Gastrocnemius medialis (tissue), 4 donors: ENCODE measurements around the gene ALKBH8.

Experiments used
- POLR2A ChIP-seq, 2 donors: fragments of 450-650 bp; IDR thresholded peaks; one replicate each; pipeline ENCODE4 v1.6.1; 2017; ENCODE audit warnings: antibody characterized with exemption in 2 of 2, mild to moderate bottlenecking in 2 of 2, moderate library complexity in 2 of 2
- TF ChIP-seq, protein P1 (sequence below), 5 experiments: fragments of 450-650 bp in 3 of 5; fragments of 200-600 bp in 2 of 5; sonication (generic) in 2 of 5; IDR thresholded peaks in 4 of 5; conservative IDR thresholded peaks in 1 of 5; 1 replicate in 4 of 5; 2 replicates in 1 of 5; pipeline ENCODE4 v1.5.1; 2016 to 2019; ENCODE audit warnings: antibody characterized with exemption in 5 of 5, mild to moderate bottlenecking in 3 of 5, moderate library complexity in 3 of 5

DNA sequence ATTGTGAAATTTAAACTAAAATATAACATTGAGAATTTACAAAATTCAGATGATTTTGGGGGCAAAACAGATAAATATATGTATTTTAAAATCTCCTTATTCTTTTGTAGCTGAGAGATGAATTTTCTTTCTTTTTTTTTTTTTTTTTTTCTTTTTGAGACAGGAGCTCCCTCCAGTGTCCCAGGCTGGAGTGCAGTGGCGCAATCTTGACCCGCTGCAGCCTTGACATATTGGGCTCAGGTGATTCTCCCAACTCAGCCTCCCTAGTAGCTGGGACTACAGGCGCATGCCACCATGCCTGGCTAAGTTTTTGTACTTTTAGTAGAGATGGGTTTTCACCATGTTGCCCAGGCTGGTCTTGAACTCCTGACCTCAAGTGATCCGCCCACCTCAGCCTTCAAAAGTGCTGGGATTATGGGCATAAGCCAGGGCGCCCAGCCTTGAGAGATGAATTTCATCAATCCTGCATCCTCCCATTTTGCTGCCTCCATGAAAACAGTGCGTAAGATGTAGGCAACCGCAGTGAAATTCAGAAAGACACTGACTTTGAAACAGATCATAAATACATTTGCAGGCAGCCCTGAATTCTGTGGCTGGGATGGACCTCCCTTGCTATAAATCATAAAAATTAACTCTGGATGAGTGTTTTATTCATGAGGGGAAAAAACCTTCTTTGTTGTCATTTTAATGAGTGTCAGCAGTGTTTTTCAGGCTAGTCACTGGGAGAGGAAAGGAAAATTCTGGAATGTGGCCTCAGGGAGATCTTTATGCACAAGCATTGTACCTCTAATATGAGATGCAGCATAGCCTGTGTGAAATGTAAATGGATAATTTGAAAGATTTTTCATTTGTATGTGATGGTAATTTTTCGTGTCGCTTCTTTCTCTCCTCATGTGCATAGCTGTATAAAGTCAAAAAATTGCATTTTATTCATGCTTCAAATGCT is 39.8 kb upstream of the ALKBH8 start:
- TF ChIP-seq, protein P1, sequence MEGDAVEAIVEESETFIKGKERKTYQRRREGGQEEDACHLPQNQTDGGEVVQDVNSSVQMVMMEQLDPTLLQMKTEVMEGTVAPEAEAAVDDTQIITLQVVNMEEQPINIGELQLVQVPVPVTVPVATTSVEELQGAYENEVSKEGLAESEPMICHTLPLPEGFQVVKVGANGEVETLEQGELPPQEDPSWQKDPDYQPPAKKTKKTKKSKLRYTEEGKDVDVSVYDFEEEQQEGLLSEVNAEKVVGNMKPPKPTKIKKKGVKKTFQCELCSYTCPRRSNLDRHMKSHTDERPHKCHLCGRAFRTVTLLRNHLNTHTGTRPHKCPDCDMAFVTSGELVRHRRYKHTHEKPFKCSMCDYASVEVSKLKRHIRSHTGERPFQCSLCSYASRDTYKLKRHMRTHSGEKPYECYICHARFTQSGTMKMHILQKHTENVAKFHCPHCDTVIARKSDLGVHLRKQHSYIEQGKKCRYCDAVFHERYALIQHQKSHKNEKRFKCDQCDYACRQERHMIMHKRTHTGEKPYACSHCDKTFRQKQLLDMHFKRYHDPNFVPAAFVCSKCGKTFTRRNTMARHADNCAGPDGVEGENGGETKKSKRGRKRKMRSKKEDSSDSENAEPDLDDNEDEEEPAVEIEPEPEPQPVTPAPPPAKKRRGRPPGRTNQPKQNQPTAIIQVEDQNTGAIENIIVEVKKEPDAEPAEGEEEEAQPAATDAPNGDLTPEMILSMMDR (IDR thresholded peaks at IDR 0.05 in 4 of 5, conservative IDR thresholded peaks at IDR 0.05 in 1 of 5) = no peak
- no peak for TF ChIP-seq POLR2A (IDR thresholded peaks at IDR 0.05)
